Measurements from ENCODE around the gene CDH7.

The CDH7 gene

GRCh38 chr18:65768120-65768778 lies 17.4 kb downstream of the CDH7 start:
- no peak for DNase-seq

GRCh38 chr18:65769652-65770051 lies 18.8 kb downstream of the CDH7 start:
- DNase-seq = no peak

- DNase-seq = no peak
Observed at GRCh38 chr18:65786474-65786873, 35.7 kb downstream of the CDH7 start.

DNA sequence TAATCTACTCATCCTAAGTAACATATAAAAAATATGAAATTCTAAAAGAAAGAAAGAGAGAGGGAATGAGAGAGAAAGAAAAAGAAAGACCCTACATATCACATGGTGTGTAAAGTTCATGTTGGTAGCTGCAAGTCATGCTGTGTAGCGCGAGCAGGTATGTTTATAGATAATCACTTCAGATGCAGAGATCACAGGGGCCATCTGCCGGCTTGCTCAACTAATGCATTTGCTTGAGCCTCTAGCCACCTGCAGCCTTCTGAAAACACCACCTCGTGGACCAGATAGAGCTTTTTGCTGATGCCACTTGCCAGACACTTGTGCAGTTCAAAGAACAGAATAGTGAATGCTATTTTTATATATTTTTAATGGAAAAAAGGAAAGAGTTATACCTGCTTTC lies 37.6 kb downstream of the CDH7 start:
- peak; percentile 3 for DNase-seq

DNA sequence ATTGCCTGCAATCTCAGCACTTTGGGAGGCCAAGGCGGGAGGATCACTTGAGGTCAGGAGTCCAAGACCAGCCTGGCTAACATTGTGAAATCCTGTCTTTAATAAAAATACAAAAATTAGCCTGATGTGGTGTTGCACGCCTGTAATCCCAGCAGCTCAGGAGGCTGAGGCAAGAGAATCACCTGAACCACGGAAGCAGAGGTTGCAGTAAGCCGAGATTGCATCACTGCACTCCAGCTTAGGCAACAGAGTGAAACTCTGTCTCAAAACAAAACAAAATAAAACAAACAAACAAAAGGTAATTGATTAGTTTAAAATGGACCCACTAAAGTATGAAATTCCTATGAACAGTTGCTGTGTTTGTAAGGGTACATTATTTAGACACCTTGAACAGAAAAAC lies 39.8 kb downstream of the CDH7 start:
- DNase-seq = no peak

GRCh38 chr18:65791719-65792118 lies 40.9 kb downstream of the CDH7 start:
- no peak for DNase-seq

DNA sequence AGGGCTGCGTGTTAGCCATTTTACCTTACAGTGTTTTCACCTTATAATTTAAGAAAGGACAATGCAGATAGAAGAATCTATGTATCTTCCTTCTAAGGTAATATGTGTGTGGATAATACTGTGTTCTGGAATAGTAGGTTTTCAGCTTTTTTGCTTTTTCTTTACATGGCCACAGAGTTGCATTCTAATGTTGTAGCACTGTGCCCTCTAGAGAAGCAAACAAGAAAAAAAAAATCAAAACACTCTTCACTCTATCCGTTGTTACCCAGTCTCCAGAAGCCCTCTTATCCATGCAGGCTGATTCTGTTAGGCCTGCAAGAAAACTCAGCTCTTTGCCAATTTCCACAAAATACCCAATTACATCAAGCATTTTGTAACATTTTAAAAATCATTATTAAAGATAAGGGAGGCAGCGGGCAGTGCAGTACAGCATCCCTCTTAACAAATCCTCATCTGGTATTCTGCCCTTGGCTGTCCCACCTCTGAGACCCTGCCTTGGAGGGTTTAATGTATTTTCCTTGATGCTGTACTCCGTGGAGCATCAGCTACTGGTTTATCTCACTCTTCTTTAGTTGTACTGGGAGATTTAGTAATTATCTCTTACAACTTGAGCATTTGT lies 41.8 kb downstream of the CDH7 start:
- no peak for DNase-seq

DNA sequence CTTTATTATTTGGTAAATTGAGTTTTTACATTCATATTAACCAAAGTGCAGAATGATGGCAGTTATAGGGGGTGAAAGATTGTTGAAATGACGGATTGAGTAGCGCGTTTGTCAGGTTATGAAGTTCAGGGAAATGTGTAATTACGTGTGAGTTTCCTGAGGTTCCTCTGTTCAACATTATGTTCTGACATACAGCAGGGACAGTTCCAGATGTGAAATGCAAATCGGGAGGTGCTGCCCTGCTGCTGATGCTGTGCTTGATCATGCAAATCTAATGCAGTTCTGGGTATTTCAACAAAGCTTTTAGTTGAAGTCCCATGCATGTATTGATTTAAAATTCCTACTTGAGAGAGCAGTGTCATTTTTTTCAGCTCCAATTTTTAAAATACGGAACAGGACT lies 57.9 kb downstream of the CDH7 start:
- DNase-seq = no peak

DNA sequence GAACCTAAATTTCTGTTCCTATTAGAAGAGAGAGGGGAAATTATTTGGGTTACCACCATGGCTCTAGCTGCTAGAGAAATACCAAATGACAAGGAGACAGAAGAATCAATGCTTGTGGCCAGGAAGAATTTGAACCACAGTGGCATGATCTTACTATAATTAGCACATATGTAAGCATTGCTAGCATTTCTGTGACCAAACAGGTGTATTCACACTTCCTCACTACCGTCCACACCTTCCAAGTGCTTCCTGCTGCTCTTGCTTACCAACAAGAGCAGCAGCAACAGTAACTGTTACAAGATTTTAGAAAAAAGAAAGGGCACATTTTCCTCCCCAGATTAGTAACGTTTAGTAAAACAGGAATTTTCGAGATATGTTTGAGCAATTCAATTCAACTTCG lies 60.5 kb downstream of the CDH7 start:
- DNase-seq = no peak

- DNase-seq = no peak
Observed at GRCh38 chr18:65815506-65815905, 64.7 kb downstream of the CDH7 start.

- DNase-seq = no peak
Observed at GRCh38 chr18:65817178-65817577, 66.4 kb downstream of the CDH7 start.

DNA sequence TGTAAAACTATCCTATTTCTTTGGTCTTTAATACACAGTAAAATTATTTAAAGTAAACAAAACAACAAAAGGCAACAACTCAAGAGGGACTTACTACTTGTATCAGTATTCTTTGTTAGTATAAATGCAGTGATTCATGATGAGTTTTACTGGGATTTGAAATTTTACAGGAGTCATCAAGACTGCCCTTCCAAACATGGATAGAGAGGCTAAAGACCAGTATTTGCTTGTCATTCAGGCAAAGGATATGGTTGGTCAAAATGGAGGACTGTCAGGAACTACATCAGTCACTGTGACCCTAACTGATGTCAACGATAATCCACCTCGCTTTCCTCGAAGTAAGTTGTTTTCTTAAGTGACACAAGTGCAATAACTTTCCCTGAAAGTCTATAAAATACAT lies 71.1 kb downstream of the CDH7 start:
- DNase-seq = no peak

GRCh38 chr18:65822826-65823225 lies 72.0 kb downstream of the CDH7 start:
- no peak for DNase-seq

DNA sequence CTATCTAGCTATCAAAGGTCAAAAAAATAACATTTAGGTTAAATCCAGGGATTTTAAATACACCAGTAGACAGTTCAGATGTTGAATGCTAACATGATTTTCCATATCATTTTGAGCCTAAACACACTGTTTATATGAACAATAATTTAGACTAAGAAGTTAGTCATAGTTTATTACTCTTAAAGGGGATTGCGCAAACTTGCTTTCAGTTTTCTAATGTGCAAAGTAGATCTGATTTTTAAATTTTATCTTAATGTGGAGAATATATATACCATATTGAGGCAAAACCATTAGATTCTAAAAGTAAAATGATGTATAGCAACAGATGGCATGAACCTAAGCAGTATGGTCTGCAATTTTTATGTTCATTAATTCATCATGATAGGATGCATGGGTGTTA lies 76.6 kb downstream of the CDH7 start:
- DNase-seq = no peak

GRCh38 chr18:65835881-65836280 lies 85.1 kb downstream of the CDH7 start:
- DNase-seq = no peak

- no peak for DNase-seq
Observed at GRCh38 chr18:65846107-65846506, 95.3 kb downstream of the CDH7 start.

- no peak for DNase-seq
Observed at GRCh38 chr18:65852273-65852672, 101.5 kb downstream of the CDH7 start.

- no peak for DNase-seq
Observed at GRCh38 chr18:65859075-65859474, 108.3 kb downstream of the CDH7 start.

GRCh38 chr18:65869527-65869926 lies 118.7 kb downstream of the CDH7 start:
- no peak for DNase-seq

- no peak for DNase-seq
Observed at GRCh38 chr18:65876310-65876709, 125.5 kb downstream of the CDH7 start.

DNA sequence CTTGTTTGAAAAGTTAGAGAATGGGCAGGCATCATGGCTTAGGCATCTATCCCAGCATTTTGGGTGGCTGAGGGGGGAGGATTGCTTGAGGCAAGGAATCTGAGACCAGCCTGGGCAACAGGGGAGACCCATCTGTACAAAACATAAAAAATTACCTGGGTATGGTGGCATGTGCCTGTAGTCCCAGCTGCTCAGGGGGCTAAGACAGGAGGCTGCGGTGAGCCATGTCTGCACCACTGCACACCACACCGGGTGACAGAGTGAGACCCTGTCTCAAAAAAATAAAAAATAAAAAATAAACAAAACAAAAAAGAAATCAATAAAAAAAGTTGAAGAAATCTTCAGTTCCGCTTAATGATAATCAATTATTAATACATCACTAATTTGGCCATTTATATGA lies 146.5 kb downstream of the CDH7 start:
- no peak for DNase-seq

- DNase-seq = no peak
Observed at GRCh38 chr18:65901522-65901921, 150.7 kb downstream of the CDH7 start.

GRCh38 chr18:65906621-65907034 lies 155.8 kb downstream of the CDH7 start:
- DNase-seq = no peak

GRCh38 chr18:65907281-65907680 lies 156.5 kb downstream of the CDH7 start:
- DNase-seq = no peak

DNA sequence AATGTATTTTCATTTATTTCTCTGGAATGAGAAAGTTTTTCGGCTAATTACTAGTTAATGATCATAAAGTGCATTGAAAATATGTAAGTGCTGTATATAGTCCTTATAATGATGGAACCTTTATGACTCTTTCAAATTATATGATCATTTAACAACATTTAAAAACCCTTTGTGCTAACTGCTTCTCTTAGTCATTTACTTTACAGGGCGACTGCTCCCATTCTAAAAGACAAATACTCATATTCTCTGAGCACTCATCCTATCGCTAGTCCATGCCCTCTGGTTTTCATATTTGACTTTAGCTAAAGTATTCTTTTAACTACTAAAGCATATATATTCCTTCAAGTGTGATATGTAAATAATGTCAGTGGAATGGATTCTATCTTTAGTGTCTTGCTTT lies 168.2 kb downstream of the CDH7 start:
- no peak for DNase-seq

Measured in NCI-H524 treated with DMSO at 0.1 percent for 48 hours (cell line).